Gastroesophageal sphincter (tissue), 4 donors: ENCODE results near the gene DCLK3. TPM values are rescaled to one million over a fixed set of nuclear protein-coding genes. Genes with fewer than 3 reads are reported as not detected.
A peak's percentile ranks its signal among the peaks of the same experiment; 100 is the strongest.

ENCODE experiments used
- ATAC-seq: fragments of 150-250 bp; one replicate; pipeline ENCODE4 v1.9.1; 2016; ENCODE audit warnings: mild to moderate bottlenecking, moderate library complexity
- H3K27ac ChIP-seq, 4 donors: fragments of 200-600 bp; sonication (generic) in 3 of 4; 1 replicate in 3 of 4; 2 replicates in 1 of 4; pipeline ENCODE4 v1.5.1; 2016 to 2019
- H3K27me3 ChIP-seq: fragments of 200-600 bp; sonication (generic); one replicate; pipeline ENCODE4 v1.5.1; 2019
- H3K36me3 ChIP-seq, 2 donors: fragments of 200-600 bp; sonication (generic); one replicate each; pipeline ENCODE4 v1.5.1; 2019; ENCODE audit warnings: control low read depth in 1 of 2
- H3K4me1 ChIP-seq, 3 donors: fragments of 200-600 bp; sonication (generic); 1 replicate in 2 of 3; 2 replicates in 1 of 3; pipeline ENCODE4 v1.5.1; 2016 to 2019; ENCODE audit warnings: control low read depth in 2 of 3
- H3K4me3 ChIP-seq, 2 donors: fragments of 200-600 bp; sonication (generic); one replicate each; pipeline ENCODE4 v1.5.1; 2019; ENCODE audit warnings: mild to moderate bottlenecking in 1 of 2, moderate library complexity in 1 of 2
- H3K9me3 ChIP-seq, 3 donors: fragments of 200-600 bp; sonication (generic); one replicate each; pipeline ENCODE4 v1.5.1; 2017 to 2019; ENCODE audit warnings: control low read depth in 2 of 3
- EP300 ChIP-seq: sonication (generic); formaldehyde crosslinking; IDR thresholded peaks from one replicate; pipeline ENCODE4 v1.6.1; 2017; ENCODE audit warnings: antibody characterized with exemption, mild to moderate bottlenecking
- POLR2A ChIP-seq, 2 donors: fragments of 450-650 bp; IDR thresholded peaks; one replicate each; pipeline ENCODE4 v1.6.1; 2017; ENCODE audit warnings: antibody characterized with exemption in 2 of 2, mild to moderate bottlenecking in 2 of 2, moderate library complexity in 1 of 2
- POLR2AphosphoS5 ChIP-seq: sonication (generic); formaldehyde crosslinking; IDR thresholded peaks from one replicate; pipeline ENCODE4 v1.6.1; 2017; ENCODE audit warnings: antibody characterized with exemption
- WGBS, 2 donors: methylation state at CpG; one replicate each; pipeline ENCODE4 v1.1.5; 2018; ENCODE audit warnings: low coverage in 1 of 2; 5-methylcytosine and 5-hydroxymethylcytosine counted together
- total RNA-seq, 4 donors: library from RNA; depleted of rRNA; stranded (reverse); fragments of >200 nt; gene quantifications; one replicate each; pipeline ENCODE4 v1.1.0, GENCODE V29; 2016
- TF ChIP-seq, protein P1 (sequence below), 4 experiments: fragments of 200-600 bp in 2 of 4; fragments of 450-650 bp in 2 of 4; sonication (generic) in 1 of 4; IDR thresholded peaks; one replicate each; pipeline ENCODE4 v1.5.1; 2017 to 2019; ENCODE audit warnings: antibody characterized with exemption in 4 of 4, mild to moderate bottlenecking in 2 of 4, moderate library complexity in 2 of 4

DCLK3 gene
- under 1 TPM in 2 of 4 donors, not detected in 2; 0.27 to 0.62 TPM for total RNA-seq

DNA sequence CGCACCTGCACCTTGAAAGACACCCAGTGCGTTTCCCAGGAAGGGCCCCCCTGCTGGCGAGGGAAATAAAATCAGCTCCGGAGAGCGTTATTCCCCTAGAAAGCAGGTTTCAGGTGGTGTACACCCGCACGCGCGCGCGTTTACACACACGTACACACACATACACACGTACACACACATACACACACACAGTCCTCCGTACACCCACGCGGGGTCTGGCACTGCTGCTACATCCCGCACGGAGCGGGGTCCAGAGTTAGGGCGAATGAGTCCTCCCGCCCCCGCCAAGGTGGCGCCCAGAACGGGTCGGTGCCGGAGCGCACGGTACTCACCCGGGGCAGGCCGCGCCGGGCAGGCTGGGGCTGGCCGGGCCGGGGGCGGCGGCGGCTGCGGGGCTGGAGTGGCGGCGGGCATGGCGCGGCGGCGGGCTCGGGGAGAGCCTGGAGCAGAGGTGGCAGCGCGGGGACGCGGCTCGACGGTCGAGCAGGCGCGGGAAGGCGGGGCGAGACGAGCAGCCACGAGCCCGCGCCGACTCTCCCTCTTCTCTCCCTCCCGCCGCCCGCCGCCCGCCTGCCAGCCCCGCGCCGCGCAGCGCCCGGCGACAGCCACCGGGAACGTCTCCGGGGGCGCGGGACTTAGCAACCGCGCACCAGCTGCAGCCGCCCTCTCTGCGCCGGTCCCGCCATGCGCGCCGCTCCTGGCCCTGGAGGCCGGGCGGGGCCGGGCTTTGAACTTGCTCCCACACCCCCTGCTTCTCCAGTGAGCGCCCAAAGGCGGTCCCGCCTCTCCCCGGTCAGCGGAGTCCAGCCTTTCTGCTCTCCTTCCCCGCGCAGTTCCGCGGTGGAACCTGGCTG lies at the start of gene DCLK3:
Gene DCLK3, minus strand, starts transcription at position 704 of the 854 bp plus-strand sequence. Its CDS starts 290 bp downstream, at position 414.
- Histone ChIP-seq H3K36me3 (no peaks in the 10 kb centered on the region), H3K4me1 (peaks cover 0 to 12% (median 0%) of the 10 kb centered on the region in 3 donors), H3K27ac (no peak within 1 kb of the TSS), H3K4me3 (peak within 1 kb of the TSS in 1 of 2 donors; percentile 44), H3K27me3 (peaks cover 58% of the 10 kb centered on the region), H3K9me3 (no peaks in the 10 kb centered on the region)
- ATAC-seq: no peak
- TF ChIP-seq EP300: no peak
- TF ChIP-seq, protein P1, sequence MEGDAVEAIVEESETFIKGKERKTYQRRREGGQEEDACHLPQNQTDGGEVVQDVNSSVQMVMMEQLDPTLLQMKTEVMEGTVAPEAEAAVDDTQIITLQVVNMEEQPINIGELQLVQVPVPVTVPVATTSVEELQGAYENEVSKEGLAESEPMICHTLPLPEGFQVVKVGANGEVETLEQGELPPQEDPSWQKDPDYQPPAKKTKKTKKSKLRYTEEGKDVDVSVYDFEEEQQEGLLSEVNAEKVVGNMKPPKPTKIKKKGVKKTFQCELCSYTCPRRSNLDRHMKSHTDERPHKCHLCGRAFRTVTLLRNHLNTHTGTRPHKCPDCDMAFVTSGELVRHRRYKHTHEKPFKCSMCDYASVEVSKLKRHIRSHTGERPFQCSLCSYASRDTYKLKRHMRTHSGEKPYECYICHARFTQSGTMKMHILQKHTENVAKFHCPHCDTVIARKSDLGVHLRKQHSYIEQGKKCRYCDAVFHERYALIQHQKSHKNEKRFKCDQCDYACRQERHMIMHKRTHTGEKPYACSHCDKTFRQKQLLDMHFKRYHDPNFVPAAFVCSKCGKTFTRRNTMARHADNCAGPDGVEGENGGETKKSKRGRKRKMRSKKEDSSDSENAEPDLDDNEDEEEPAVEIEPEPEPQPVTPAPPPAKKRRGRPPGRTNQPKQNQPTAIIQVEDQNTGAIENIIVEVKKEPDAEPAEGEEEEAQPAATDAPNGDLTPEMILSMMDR (IDR thresholded peaks at IDR 0.05): no peak
- no peak for TF ChIP-seq POLR2AphosphoS5
- no peak for TF ChIP-seq POLR2A (IDR thresholded peaks at IDR 0.05)
- WGBS, 2 donors: 6% methylated on average over 3 to 10 of the region's 99 CpGs

GRCh38 chr3:36813305-36813704 lies 49.0 kb upstream of the DCLK3 start:
- H3K27ac ChIP-seq: no peak overlapping the region

GRCh38 chr3:36812240-36812639 lies 47.9 kb upstream of the DCLK3 start:
- Histone ChIP-seq H3K4me3 (no peak overlapping the region), H3K27me3 (no peaks in the 10 kb centered on the region), H3K9me3 (peaks cover 0 to 4% (median 0%) of the 10 kb centered on the region in 3 donors), H3K4me1 (no peaks in the 10 kb centered on the region), H3K27ac (no peak overlapping the region), H3K36me3 (no peaks in the 10 kb centered on the region)
- ATAC-seq: no peak
- TF ChIP-seq EP300: no peak
- TF ChIP-seq POLR2A (IDR thresholded peaks at IDR 0.05): no peak
- TF ChIP-seq POLR2AphosphoS5: no peak
- TF ChIP-seq, protein P1 (IDR thresholded peaks at IDR 0.05): no peak
- WGBS, 2 donors: 100% methylated on average over 1 of the region's 1 CpG; no CpG with 5 or more reads in 1 of the 2 donors

More at GRCh38 chr3:36813305-36813704, 49.0 kb upstream of the DCLK3 start:
- Histone ChIP-seq H3K27me3 (no peaks in the 10 kb centered on the region), H3K4me1 (no peaks in the 10 kb centered on the region), H3K36me3 (no peaks in the 10 kb centered on the region), H3K9me3 (peaks cover 0 to 4% (median 0%) of the 10 kb centered on the region in 3 donors), H3K4me3 (no peak overlapping the region)
- TF ChIP-seq POLR2A (IDR thresholded peaks at IDR 0.05) (no peak), POLR2AphosphoS5 (no peak), EP300 (no peak)
- TF ChIP-seq, protein P1 (IDR thresholded peaks at IDR 0.05): no peak
- no peak for ATAC-seq
- WGBS, 2 donors: 79 to 82% methylated on average over 6 of the region's 6 CpGs

DNA sequence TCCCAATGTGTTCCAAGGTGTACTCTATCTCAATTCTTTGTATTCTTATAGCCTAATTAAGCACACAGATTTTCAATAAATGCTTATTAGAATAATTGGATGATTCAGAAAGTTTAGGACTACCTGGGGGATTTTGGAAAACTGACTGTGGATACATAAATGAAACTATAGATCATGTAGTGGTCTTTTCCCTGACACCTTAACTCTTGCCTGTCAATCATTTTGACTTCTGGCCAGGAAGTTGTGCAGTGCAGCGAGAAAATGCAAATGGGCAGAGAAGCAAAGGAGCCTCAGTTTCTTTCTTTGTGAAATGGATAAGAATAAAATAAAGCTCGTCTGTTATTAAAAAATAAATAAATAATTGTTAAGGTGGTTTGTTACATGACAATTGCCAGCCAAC lies 47.4 kb upstream of the DCLK3 start:
- Histone ChIP-seq H3K27me3 (no peaks in the 10 kb centered on the region), H3K36me3 (no peaks in the 10 kb centered on the region), H3K27ac (no peak overlapping the region), H3K9me3 (peaks cover 0 to 4% (median 0%) of the 10 kb centered on the region in 3 donors), H3K4me3 (no peak overlapping the region), H3K4me1 (no peaks in the 10 kb centered on the region)
- WGBS, 2 donors: 87 to 88% methylated on average over 2 of the region's 2 CpGs
- no peak for ATAC-seq
- no peak for TF ChIP-seq POLR2AphosphoS5
- TF ChIP-seq, protein P1 (IDR thresholded peaks at IDR 0.05): no peak
